ENCODE data around the gene EEA1. TPM values are rescaled to one million over a fixed set of nuclear protein-coding genes. Genes with fewer than 3 reads are reported as not detected.

EEA1 gene
- total RNA-seq, 2 experiments from 2014 or later = 10.5 to 11.1 TPM

DNA sequence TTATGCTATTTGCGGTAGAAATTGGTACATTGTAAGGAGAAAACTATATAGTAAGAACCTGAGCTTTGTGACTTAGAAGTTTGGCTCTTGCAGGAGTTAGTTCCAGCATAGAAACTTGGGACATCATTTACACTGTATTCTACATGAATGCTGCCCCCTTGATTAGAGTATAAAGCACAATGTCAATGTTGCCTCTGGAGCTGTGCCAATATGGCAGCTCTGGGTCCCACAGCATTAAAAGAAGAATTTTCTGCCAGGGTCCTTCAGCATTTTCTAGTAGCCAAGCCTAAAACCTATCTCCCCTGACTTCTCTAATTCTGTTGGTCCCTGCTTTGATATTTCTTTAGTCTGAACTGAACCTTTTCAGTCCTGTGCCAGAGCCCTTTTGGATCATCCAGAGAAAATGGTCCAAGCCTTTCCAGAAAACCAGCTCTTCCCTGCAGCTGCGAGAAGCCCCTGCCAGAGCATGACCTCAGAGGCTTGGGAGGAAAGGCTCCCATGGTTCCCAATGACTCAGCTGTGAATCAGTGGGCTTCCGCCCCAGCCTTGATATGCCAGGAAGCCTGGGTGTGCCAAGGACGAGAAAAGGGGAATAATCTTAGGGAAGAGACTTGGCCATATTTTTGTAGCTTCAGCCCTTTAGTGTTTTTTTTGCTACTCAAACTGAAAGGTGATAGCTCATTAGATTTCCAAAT is 183.1 kb downstream of the EEA1 start:
- no peaks in the 10 kb centered on the region for H3K9me3 ChIP-seq (ENCODE audit: control insufficient read depth in 1 of 2, insufficient read depth in 1 of 2, low read length in 2 of 2)
- TF ChIP-seq, protein P1, sequence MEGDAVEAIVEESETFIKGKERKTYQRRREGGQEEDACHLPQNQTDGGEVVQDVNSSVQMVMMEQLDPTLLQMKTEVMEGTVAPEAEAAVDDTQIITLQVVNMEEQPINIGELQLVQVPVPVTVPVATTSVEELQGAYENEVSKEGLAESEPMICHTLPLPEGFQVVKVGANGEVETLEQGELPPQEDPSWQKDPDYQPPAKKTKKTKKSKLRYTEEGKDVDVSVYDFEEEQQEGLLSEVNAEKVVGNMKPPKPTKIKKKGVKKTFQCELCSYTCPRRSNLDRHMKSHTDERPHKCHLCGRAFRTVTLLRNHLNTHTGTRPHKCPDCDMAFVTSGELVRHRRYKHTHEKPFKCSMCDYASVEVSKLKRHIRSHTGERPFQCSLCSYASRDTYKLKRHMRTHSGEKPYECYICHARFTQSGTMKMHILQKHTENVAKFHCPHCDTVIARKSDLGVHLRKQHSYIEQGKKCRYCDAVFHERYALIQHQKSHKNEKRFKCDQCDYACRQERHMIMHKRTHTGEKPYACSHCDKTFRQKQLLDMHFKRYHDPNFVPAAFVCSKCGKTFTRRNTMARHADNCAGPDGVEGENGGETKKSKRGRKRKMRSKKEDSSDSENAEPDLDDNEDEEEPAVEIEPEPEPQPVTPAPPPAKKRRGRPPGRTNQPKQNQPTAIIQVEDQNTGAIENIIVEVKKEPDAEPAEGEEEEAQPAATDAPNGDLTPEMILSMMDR (IDR thresholded peaks at IDR 0.05) = no peak
- Mint-ChIP-seq H3K36me3 (ENCODE audit: low read depth) (no peaks in the 10 kb centered on the region), H3K27ac (no peak overlapping the region), H3K4me3 (no peak overlapping the region), H3K27me3 (peaks cover 4% of the 10 kb centered on the region), H3K4me1 (ENCODE audit: low read depth) (peaks cover 11% of the 10 kb centered on the region), H3K9me3 (no peaks in the 10 kb centered on the region)
- no peaks in the 10 kb centered on the region for H3K4me1 ChIP-seq (ENCODE audit: insufficient read depth, low read length)
- no peak overlapping the region for H3K27ac ChIP-seq (ENCODE audit: low read depth in 1 of 2, low read length in 2 of 2)
- H3K27me3 ChIP-seq (ENCODE audit: control insufficient read depth in 1 of 2, insufficient read depth in 2 of 2, low read length in 2 of 2) = no peaks in the 10 kb centered on the region
- DNase-seq (no peak), ATAC-seq (ENCODE audit: poor library complexity) (no peak)
- no peak overlapping the region for H3K4me3 ChIP-seq (ENCODE audit: low read length)
- CTCF ChIA-PET = no interaction called here
- no peaks in the 10 kb centered on the region for H3K36me3 ChIP-seq (ENCODE audit: insufficient read depth, low read length)
- intact Hi-C loops (cut with DNase I, micrococcal nuclease) = no loop called here
- POLR2A ChIA-PET = no interaction called here

DNA sequence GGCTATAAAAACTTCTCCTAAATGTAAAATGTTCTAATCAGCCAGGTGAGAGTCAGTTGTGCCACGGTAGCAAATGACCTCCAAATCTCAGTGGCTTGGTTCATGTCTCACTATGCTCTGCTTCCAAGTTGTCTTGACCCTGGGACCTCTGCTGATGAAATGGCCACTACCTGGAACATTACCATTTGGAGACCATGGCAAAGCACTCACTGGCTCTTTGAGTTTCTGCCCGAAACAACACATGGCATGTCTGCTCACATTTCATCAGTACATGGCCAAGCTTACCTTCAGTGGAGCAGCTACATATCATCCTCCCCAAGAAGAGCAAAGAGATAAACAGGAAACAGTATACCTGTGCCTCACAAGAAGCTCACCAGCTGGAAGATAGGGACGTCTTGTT is 186.1 kb downstream of the EEA1 start:
- CTCF ChIA-PET = interaction anchor here (0.6 to 1.2 kb wide), 4 partner anchors 10 to 1161 kb away, joined by 3 to 4 read pairs (median 3); no protein-coding TSS in a partner anchor
- H3K9me3 Mint-ChIP-seq = no peaks in the 10 kb centered on the region
- peaks cover 11% of the 10 kb centered on the region for H3K4me1 Mint-ChIP-seq (ENCODE audit: low read depth)
- Histone ChIP-seq H3K4me1 (ENCODE audit: insufficient read depth, low read length) (no peaks in the 10 kb centered on the region), H3K9me3 (ENCODE audit: control insufficient read depth in 1 of 2, insufficient read depth in 1 of 2, low read length in 2 of 2) (no peaks in the 10 kb centered on the region), H3K27me3 (ENCODE audit: control insufficient read depth in 1 of 2, insufficient read depth in 2 of 2, low read length in 2 of 2) (no peaks in the 10 kb centered on the region), H3K36me3 (ENCODE audit: insufficient read depth, low read length) (no peaks in the 10 kb centered on the region), H3K4me3 (ENCODE audit: low read length) (no peak overlapping the region), H3K27ac (ENCODE audit: low read depth in 1 of 2, low read length in 2 of 2) (no peak overlapping the region)
- TF ChIP-seq, protein P1 (IDR thresholded peaks at IDR 0.05) = no peak
- POLR2A ChIA-PET = no interaction called here
- no peaks in the 10 kb centered on the region for H3K36me3 Mint-ChIP-seq (ENCODE audit: low read depth)
- DNase-seq (no peak), ATAC-seq (ENCODE audit: poor library complexity) (no peak)
- no peak overlapping the region for H3K4me3 Mint-ChIP-seq
- H3K27ac Mint-ChIP-seq = no peak overlapping the region
- intact Hi-C loops (cut with DNase I, micrococcal nuclease) = no loop called here
- H3K27me3 Mint-ChIP-seq = peaks cover 4% of the 10 kb centered on the region

DNA sequence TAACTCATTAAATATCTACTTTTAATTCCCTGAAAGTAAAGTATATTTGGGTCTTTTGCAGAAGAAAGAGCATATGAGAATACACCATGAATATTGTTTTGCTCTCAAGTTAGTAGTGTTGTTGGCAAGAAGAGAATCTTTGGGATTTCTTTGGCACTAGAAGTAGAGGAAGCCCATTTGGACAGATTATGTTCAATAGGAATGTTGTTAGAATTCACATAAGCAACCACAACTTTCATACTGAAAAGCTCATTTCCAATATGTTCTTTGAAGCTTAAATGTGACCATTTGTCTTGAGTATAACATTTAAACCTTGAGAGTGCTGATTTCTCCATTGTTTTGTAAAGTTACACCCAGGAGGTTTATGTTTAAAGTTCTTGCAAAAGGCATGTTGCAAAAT is 188.7 kb downstream of the EEA1 start:
- no peak overlapping the region for H3K27ac Mint-ChIP-seq
- intact Hi-C loops (cut with DNase I, micrococcal nuclease) = no loop called here

More for the DNA sequence above, 188.7 kb downstream of the EEA1 start:
- POLR2A ChIA-PET = no interaction called here
- H3K4me3 Mint-ChIP-seq = no peak overlapping the region
- Histone ChIP-seq H3K36me3 (ENCODE audit: insufficient read depth, low read length) (no peaks in the 10 kb centered on the region), H3K4me3 (ENCODE audit: low read length) (no peak overlapping the region), H3K4me1 (ENCODE audit: insufficient read depth, low read length) (no peaks in the 10 kb centered on the region), H3K27me3 (ENCODE audit: control insufficient read depth in 1 of 2, insufficient read depth in 2 of 2, low read length in 2 of 2) (no peaks in the 10 kb centered on the region), H3K9me3 (ENCODE audit: control insufficient read depth in 1 of 2, insufficient read depth in 1 of 2, low read length in 2 of 2) (no peaks in the 10 kb centered on the region), H3K27ac (ENCODE audit: low read depth in 1 of 2, low read length in 2 of 2) (no peak overlapping the region)
- no peaks in the 10 kb centered on the region for H3K36me3 Mint-ChIP-seq (ENCODE audit: low read depth)
- H3K27me3 Mint-ChIP-seq = peaks cover 4% of the 10 kb centered on the region
- TF ChIP-seq, protein P1 (IDR thresholded peaks at IDR 0.05) = no peak
- peaks cover 16% of the 10 kb centered on the region for H3K4me1 Mint-ChIP-seq (ENCODE audit: low read depth)
- DNase-seq (no peak), ATAC-seq (ENCODE audit: poor library complexity) (no peak)
- no peaks in the 10 kb centered on the region for H3K9me3 Mint-ChIP-seq
- CTCF ChIA-PET = no interaction called here
